RCC 7860 (cell line): Measurements from ENCODE around the gene AKR1C3.
"Not testable (repeated sequence)": the region's sequence is repeated elsewhere in the genome, so short reads cannot be mapped to it uniquely, and the experiment has no call there.

Experiments
- DNase-seq: peaks from one replicate; pipeline ENCODE4 v3.0.0-alpha.2; 2015; ENCODE audit warnings: low spot score
- FAIRE-seq: peaks from 2 replicates; lab custom pipeline; 2012; peaks lifted over from hg19 to GRCh38; lab: Jason Lieb, UNC

Gene AKR1C3

DNA sequence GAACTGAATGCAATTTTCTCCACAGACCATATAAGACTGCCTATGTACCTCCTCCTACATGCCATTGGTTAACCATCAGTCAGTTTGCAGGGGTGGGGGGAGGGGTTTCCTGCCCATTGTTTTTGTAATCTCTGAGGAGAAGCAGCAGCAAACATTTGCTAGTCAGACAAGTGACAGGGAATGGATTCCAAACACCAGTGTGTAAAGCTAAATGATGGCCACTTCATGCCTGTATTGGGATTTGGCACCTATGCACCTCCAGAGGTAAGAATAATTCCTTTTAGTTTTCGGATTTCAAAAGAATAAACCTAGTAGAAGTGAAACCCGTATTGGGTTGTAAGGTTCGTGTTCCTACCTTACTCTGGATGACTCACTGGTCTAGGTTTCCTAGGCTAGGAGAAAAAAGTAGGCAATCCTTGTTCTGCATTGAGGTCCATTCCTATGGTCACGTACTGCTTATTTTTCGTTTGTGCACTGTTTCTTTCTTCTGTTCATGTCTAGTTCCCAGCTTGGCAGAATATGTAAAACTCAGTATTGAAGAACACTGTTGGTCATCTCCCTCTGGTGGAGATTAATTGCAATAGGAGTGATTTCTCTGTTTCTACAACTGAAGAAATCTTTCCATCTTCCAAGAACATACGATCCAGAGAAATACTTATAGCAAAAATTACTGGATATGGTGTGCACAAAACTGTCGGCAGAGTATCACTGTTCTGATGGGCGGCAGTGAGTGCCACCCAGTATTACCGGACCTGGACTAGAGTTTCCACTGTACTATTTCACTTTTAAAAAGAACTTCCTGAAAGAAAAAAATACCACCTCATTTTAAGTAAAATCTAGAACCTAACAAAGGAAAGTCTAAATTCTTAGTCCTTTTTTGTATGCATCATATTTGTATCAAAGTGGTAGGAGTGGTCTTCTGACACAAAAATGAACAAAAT lies at the start of gene AKR1C3:
Gene AKR1C3, plus strand, starts transcription at position 150 of the 941 bp plus-strand sequence. Its CDS starts 31 bp downstream, at position 181.
- peak; percentile 58 for DNase-seq
- FAIRE-seq = peak; percentile 86

DNA sequence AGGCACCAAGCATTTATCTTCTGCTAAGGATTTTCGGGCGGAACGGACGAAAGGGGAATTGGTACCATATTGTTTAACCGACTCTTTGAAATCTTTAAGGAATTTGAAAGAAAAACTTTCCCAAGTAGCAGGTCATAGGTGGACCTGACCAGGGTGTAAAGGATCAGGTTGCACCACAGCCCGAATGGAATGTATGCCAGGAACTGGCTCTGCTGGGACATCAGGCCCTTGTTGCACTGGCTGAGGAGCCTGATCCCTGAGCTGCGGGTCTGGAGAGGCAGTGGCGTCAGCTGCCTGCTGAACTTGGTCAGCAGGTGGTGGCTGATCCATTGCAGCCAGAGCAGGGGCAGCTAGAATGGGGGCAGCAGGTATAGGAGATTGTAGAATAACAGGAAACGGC lies 49.1 kb upstream of the AKR1C3 start:
- FAIRE-seq = no peak

DNA sequence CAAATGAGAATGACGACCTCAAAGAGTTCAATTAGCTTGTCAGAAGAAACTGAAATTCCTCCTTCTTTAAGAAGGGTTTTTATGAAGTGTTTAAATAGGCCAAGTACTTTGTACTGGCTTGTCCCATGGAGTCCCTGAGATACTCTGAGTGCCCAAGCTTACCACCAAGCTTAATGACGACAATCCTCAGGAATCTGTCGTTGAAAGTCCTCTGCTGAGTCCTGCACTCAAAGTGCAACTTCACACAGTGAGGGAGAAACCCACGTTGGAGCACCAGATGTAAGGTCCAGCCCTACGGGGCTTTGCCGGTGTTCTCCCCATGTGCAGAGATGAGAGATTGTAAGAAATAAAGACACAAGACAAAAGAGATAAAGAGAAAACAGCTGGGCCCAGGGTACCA lies 47.8 kb upstream of the AKR1C3 start:
- FAIRE-seq (no peak), DNase-seq (no peak)

More for the DNA sequence above, 49.1 kb upstream of the AKR1C3 start:
- no peak for DNase-seq

DNA sequence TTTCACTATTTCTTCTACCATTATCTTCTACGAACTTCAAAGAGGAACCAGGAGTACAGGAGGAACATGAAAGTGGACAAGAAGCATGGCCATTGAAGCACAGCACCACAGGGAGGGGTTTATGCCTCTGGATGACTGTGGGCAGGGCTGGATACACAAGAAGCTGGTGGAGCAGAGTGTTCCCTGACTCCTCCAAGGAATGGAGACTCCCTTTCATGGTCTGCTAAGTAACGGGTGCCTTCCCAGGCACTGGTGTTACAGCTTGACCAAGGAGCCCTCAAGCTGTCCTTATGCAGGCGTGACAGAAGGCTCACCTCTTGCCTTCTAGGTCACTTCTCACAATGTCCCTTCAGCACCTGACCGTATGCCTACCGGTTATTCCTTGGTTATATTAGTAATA lies 47.2 kb upstream of the AKR1C3 start:
- FAIRE-seq = not testable (repeated sequence)

DNA sequence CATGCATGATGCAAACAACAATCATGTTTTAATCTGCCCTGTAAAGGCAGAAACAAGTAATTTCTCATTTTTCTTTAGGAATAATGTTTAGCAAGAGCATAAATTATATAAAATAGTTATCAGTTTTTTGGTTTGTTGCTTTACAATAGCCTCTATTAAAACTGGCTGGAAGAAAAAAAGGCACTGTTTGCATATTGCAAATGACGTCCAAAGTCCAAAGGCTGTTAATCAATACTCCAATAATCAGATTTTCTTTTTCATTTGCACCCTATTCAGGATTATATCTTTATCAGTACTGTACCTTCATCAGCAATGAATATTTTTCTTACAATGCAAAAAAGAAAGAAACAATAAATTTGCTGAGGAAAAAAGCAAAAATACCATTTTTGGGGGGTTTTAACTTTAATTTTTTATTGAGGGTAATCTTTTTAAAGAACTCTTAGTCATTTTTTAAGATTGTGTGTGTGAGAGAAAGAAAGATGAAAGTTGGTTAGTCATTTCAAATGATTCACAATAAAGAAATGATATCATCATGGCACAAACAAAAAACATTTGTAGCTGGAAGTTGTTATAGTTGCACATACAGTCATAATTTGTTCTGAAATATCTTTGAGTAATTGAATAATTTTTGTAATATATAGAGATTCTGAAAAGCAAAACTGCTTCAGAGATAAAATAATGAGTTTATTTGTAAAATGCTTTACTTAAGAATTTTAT lies 46.1 kb upstream of the AKR1C3 start:
- FAIRE-seq (no peak), DNase-seq (no peak)

More for the DNA sequence above, 47.2 kb upstream of the AKR1C3 start:
- DNase-seq = not testable (repeated sequence)

DNA sequence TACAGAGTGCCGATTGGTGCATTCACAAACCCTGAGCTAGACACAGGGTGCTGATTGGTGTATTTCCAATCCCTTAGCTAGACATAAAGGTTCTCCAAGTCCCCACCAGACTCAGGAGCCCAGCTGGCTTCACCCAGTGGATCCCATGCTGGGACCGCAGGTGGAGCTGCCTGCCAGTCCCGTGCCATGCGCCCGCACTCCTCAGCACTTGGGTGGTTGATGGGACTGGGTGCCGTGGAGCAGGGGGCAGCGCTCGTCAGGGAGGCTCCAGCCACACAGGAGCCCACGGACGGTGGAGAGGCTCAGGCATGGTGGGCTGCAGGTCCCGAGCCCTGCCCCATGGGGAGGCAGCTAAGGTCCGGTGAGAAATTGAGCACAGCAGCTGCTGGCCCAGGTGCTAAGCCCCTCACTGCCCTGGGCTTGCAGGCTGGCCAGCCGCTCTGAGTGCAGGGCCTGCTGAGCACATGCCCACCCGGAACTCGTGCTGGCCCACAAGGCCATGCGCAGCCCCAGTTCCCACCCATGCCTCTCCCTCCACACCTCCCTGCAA lies 41.2 kb upstream of the AKR1C3 start:
- not testable (repeated sequence) for DNase-seq, FAIRE-seq

DNA sequence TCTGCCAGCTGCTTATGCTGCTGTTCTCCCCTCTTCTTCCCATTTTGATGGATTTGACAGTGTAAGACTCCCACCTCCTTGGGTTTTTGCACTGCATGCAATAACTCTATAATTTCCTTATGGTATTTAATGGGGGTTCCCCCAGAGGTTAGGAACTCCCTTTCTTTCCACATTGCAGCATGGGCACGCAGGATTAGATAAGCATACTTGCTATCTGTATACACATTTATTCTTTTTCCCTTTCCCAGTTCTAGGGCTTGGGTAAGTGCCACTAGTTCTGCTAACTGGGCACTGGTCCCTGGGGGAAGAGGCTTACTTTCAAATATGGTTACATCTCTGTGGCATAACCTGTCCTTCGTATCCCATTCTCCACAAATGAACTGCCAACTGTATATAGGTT lies 39.4 kb upstream of the AKR1C3 start:
- not testable (repeated sequence) for FAIRE-seq, DNase-seq

DNA sequence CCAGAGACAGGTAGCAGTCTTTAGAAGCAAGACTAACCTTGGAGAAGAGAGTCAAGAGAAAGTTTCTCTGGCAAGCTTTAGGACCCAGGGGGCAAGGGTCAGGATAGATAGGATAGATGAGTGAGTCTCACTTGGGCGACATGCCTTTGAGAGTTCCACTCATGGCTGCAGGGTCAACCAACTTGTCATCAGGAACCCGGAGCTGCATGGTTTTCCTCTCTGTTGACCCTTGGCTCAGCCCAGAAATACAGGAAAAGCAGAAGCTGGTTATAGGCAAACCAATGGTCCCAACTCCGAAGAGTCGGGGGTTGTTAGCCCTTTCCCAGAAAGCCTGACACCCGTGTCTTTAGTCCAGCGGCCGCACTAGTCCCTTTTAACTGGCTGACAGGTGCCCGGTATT lies 34.9 kb upstream of the AKR1C3 start:
- not testable (repeated sequence) for FAIRE-seq, DNase-seq

DNA sequence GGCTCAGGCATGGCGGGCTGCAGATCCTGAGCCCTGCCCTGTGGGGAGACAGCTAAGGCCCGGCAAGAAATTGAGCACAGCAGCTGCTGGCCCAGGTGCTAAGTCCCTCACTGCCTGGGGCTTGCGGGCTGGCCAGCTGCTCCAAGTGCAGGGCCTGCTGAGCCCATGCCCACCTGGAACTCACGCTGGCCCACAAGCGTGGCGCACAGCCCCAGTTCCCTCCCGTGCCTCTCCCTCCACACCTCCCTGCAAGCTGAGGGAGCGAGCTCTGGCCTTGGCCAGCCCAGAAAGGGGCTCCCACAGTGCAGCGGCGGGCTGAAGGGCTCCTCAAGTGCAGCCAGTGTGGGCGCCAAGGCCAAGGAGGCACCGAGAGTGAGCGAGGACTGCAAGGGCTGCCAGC lies 33.4 kb upstream of the AKR1C3 start:
- not testable (repeated sequence) for DNase-seq, FAIRE-seq

DNA sequence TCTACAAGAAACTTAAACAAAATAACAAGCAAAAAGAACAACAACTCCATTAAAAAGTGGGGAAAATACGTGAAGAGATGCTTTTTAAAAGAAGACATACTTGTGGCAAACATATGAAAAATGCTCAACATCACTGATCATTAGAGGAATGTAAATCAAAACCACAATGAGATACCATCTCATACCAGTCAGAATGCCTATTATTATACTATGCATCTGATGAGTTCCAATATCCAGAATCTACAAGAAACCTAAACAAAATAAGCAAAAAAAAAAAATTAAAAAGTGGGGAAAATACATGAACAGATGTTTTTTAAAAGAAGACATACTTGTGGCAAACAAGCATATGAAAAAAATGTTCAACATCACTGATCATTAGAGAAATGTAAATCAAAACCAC lies 29.6 kb upstream of the AKR1C3 start:
- FAIRE-seq = no peak
- no peak for DNase-seq

DNA sequence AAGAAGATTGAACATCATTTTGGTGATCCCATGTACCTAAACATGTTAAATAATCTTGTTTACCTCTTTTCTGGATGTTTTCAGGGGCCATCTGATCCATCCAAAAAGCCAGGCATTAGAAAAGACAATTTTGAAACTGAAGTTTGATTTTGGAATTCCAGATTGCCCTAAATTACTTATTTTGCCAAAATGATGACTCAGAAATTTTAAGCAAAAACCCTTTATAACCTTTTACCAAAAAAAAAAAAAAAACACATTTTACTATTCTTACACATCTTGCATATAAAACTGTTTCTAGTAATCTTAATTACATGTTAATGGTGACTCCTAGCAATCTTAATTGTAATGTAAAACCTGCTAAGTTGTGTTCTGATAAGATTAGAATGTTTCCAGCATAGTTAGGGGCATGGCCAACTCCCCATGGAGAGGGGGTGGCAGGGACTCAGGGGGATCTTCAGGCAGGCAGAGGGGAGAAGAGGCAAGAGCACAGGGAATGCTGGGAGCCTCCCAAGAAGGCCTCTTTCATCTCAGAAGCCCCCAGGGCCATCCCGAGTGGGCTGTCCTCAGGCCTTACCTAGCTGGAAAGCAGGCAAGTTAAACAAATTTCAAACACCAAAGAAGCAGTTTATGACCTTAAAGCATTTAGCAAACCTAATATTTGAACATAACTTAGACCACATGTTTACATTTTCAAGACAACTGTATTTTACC lies 25.8 kb upstream of the AKR1C3 start:
- FAIRE-seq = no peak
- no peak for DNase-seq

DNA sequence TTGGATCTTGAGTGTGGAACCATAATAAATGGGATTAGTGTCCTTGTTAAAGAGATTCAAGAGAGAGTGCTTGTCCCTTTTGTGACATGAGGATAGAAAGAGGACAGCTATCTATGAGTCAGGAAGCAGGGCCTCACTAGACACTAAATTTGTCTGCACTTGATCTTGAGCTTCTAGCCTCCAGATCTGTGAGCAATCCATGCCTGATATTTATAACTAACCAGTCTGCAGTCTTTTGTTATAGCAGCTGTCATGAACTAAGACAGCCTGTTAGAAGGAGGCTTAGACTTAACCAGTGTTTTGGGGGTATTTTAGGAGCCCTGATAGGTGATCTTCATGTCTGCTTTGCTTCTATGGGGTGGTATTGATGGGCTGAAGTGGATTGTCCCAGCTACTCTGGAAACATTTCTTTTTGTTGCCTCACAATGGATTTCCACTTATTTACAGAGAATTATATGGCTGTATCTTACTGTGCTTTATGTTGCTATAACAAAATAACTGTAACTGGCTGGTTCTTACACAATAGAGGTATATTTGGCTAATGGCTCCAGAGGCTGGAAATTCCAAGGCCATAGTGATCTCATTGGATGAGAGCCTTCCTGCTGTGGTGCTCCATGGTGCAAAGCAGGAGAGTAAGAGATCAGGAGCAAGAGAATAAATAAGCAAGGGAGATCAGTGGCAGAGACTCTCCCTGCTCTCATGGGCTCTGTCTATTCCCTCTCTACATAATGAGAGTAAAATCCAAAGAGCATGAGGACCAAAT lies 23.4 kb upstream of the AKR1C3 start:
- FAIRE-seq (no peak), DNase-seq (peak; percentile 38)

DNA sequence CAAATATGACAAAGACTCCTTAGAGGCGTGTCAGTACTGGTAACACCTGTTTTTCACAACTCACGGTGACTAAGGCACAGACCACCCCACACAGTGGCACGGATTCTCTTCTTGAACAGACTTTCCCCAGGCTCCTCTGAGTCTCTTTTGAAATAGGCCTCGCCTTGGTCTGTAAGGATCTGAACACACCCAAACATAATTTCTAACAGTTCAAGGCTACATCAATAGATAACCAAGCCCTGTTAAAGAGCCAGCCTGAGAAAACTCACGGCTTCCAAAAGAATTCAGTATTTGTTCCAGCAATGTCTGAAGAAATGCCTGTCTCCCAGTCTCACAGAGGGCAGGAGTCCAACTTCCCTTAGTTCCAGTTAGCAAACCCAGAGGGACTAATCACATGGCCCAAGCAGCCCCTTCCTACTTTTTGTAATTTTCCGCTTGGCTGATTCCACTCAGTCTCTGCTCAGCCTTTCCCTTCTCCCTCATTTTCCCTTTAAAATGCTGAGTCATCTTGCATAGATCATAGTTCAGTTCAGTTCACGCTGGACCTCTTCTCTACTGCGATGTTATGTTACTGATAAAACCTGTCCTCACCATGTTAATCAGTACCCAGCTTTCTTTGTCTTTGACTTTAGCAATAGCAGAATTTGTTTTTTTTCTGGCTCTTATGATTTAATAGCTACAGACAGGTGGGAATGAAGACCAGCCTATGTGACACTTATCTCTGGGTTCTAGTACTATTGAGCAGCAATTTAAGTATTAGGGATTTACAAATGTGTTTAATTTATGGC lies 22.6 kb upstream of the AKR1C3 start:
- DNase-seq (peak; percentile 98), FAIRE-seq (peak; percentile 99)

DNA sequence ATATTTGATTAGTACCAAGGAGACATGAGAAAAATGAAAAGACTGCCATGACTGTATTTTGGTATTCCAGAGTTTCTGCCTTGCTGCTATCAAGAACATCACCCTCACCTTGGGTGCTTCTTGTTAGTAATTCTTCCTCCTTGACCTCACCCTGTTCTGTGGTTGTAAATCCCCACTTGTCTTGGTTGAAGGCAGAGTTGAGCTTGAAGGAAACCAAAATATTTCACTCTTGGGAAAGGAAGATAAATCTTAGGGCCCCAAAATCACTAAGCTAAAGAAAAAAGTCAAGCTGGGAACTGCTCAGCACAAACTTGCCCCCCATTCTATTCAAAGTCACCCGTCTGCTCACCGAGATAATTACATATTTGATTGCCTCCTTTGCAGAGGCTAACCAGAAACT lies 20.6 kb upstream of the AKR1C3 start:
- FAIRE-seq (no peak), DNase-seq (no peak)

DNA sequence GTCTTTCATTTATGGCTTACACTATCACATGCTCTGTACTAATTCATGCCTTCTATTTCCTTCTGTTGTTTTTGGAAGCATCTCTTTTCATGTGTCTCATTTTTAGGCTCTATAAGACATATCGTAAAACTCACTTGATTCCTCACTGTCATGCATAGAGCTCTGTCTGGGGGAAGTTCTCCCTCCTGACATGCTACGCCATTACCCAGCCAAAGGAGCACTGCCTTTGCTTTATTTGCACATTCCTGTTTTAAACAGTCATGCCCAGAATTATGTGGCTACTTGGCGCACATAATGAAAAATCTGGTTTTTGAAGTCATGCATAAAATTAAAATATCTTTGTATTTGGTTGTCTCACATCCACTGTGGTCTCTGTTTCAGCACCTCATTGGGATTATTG lies 17.6 kb upstream of the AKR1C3 start:
- DNase-seq (no peak), FAIRE-seq (no peak)

DNA sequence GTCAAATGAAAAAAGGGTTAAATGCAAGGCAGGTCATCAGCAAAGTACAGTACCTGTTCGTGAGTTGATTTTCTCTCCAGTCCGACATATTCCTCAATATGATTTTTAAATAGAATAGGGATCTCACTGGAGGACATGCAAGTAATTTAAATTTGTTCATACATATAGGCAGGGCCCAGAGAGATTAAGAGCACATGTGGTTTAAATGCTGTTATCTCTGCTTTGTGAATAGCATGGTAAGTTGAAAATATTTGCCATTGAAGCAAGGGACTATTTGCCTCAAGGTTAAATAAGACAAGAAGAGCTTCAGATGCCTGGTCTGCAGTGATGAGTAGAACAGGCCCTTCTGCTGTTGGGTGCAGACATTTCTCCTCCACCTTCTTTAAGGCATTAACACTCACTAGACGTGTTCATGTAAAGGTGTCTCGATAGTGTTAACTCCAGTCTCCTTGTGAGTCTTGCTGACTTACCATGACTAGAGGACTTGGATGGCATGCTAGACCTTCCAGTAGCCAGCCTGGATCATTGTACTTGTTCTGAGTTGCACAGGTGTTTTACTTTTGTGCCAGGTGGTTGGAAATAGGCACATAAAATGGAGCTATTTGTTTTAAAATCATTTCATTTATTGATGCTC lies 15.6 kb upstream of the AKR1C3 start:
- FAIRE-seq (no peak), DNase-seq (peak; percentile 30)

DNA sequence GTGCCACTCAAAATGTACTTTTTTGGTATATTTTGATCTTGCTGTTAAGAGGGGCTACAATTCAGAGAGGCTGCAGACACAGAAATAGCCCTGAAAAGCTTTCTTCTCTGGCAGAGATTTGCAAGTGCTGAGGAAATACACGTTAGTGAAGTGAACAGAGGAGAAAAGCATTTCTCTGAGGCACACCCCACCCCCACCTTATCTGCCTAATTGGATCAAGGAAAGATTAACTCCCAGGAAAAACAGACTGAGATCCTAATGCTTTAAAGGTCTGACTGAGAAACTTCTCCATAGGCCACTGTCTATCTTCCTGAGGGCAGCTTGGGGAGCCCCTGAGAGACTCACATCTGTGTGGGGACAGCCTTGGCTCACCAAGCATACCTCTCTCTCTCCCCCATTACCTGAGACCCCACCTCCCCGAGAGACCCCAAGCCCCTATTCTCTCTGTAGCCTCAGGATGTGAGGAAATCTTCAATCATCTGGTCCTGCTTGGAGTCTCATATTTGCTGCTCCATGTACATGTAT lies 14.8 kb upstream of the AKR1C3 start:
- DNase-seq = no peak
- no peak for FAIRE-seq

DNA sequence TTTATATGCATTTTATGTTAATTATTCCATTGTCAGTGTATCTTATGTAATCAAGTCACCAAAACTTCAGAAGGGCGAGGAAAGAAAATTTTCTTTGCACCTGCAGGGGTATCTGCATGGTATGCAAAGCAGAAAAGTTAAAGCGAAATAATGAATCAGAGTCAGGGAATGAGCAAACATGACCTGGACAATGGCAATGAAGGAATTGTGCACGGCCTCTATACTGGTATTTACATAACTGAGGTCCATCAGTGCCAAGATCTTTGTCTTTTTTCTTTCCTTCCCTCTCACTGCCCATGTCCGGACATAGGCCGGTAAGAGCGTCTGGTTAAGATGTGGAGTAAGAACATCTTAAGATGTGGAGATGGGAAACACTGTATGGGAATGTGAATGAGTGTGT lies 14.4 kb upstream of the AKR1C3 start:
- FAIRE-seq = no peak
- no peak for DNase-seq

DNA sequence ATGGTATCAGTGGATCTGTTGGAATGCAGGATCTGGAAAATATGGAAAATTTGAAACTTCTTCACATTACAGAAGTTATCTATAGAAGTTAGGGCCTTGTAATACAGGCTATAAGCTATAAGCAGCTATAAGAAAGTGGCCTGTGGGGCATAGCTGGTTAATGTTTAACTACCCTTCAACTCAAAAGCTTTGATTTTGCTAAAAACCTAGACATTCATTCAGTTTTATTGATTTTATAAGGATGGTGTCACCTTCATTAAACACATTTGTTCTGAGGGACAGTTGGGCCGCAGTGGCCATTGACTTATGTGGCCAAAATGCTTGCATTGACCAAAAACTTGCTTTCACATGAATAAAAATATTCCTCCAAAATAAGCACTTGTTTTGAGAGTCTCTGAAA lies 13.1 kb upstream of the AKR1C3 start:
- DNase-seq = no peak
- FAIRE-seq = no peak
